Measurements from ENCODE around the gene MALT1. TPM values are rescaled to one million over a fixed set of nuclear protein-coding genes. Genes with fewer than 3 reads are reported as not detected.

Gene MALT1
- total RNA-seq, 3 donors from 2014 or later, result 26.7 to 33.5 (median 26.9) TPM

GRCh38 chr18:58723810-58724602 is 52.7 kb downstream of the MALT1 start:
- Histone ChIP-seq H3K4me3 (no peak overlapping the region), H3K27ac (no peak overlapping the region)
- intact Hi-C loops (cut with DNase I; ENCODE audit: low total_unique reads), result loop anchor here (5.0 kb wide), 1 partner anchor 323 kb away; no protein-coding TSS in a partner anchor

DNA sequence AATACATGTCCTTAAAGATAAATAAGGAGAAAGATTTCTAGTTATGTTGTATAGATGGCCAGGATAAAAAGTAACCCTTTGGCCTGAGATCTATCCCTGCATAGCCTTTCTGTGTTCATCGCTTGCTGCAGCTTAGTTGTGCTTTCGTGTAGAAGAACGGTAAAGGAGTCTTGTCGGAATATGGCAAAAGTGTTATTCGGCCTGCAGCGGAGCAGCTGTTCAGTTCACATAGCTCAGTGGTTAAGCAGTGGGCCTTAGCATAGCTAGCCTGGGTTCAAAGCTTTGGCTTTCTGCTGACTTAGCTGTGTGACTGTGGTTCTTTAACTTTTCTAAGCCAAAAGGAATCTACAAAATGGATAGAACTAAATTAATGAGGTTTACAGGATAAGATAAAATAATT is 55.4 kb downstream of the MALT1 start:
- H3K4me3 ChIP-seq, result no peak overlapping the region
- H3K27me3 ChIP-seq, result no peaks in the 10 kb centered on the region
- intact Hi-C loops (cut with DNase I; ENCODE audit: low total_unique reads), result no loop called here
- no peak overlapping the region for H3K27ac ChIP-seq
- DNase-seq (ENCODE audit: low spot score in 2 of 2), result no peak
- no peaks in the 10 kb centered on the region for H3K36me3 ChIP-seq
- no peak for TF ChIP-seq POLR2A (IDR thresholded peaks at IDR 0.05)
- TF ChIP-seq, protein P1, sequence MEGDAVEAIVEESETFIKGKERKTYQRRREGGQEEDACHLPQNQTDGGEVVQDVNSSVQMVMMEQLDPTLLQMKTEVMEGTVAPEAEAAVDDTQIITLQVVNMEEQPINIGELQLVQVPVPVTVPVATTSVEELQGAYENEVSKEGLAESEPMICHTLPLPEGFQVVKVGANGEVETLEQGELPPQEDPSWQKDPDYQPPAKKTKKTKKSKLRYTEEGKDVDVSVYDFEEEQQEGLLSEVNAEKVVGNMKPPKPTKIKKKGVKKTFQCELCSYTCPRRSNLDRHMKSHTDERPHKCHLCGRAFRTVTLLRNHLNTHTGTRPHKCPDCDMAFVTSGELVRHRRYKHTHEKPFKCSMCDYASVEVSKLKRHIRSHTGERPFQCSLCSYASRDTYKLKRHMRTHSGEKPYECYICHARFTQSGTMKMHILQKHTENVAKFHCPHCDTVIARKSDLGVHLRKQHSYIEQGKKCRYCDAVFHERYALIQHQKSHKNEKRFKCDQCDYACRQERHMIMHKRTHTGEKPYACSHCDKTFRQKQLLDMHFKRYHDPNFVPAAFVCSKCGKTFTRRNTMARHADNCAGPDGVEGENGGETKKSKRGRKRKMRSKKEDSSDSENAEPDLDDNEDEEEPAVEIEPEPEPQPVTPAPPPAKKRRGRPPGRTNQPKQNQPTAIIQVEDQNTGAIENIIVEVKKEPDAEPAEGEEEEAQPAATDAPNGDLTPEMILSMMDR (IDR thresholded peaks at IDR 0.05), result no peak
- TF ChIP-seq POLR2AphosphoS5 (IDR thresholded peaks at IDR 0.05), result no peak
- H3K4me1 ChIP-seq, result no peaks in the 10 kb centered on the region
- H3K9me3 ChIP-seq, result no peaks in the 10 kb centered on the region

More at GRCh38 chr18:58723810-58724602, 52.7 kb downstream of the MALT1 start:
- no peak for DNase-seq (ENCODE audit: low spot score in 2 of 2)
- Histone ChIP-seq H3K4me1 (no peaks in the 10 kb centered on the region), H3K27me3 (no peaks in the 10 kb centered on the region), H3K36me3 (no peaks in the 10 kb centered on the region), H3K9me3 (no peaks in the 10 kb centered on the region)
- TF ChIP-seq POLR2A (IDR thresholded peaks at IDR 0.05) (no peak), POLR2AphosphoS5 (IDR thresholded peaks at IDR 0.05) (no peak)
- TF ChIP-seq, protein P1 (IDR thresholded peaks at IDR 0.05), result no peak

DNA sequence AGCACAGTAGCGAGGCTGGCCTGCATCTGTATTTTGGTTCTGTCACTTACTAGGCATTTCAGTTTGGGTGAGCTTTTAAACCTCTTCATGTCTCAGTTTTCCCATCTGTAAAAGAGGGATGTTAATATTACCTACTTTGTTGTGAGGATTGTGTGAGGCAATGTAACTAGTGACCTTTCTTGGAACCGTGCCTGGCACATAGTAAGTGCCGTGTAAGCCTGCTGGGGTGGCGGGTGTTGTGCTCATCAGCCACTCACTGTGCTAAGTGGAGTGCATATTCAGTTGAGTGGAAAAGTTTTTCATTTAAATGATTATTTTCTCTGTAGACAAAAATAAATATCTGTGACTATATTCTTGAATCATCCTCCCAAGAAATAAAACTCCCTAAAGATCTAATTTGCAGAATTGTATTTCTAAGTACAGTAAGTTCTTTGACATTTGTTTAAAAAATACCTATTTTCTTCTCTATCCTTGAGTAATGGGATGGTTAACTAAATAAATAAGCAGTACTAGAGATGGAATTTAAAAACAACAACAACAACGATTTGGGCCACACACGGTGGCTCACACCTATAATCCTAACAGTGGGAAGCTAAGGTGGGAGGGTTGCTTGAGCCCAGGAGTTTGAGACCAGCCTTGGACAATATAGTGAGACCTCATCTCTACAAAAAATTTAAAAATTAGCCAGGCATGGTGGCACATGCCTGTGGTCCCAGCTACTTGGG is 56.7 kb downstream of the MALT1 start:
- Histone ChIP-seq H3K9me3 (no peaks in the 10 kb centered on the region), H3K36me3 (no peaks in the 10 kb centered on the region), H3K27me3 (no peaks in the 10 kb centered on the region), H3K4me1 (no peaks in the 10 kb centered on the region), H3K27ac (no peak overlapping the region), H3K4me3 (no peak overlapping the region)
- no peak for DNase-seq (ENCODE audit: low spot score in 2 of 2)
- intact Hi-C loops (cut with DNase I; ENCODE audit: low total_unique reads), result no loop called here
- TF ChIP-seq, protein P1 (IDR thresholded peaks at IDR 0.05), result no peak
- TF ChIP-seq POLR2AphosphoS5 (IDR thresholded peaks at IDR 0.05) (no peak), POLR2A (IDR thresholded peaks at IDR 0.05) (no peak)

GRCh38 chr18:58728719-58729118 is 57.5 kb downstream of the MALT1 start:
- no peak for DNase-seq (ENCODE audit: low spot score in 2 of 2)
- no peaks in the 10 kb centered on the region for H3K36me3 ChIP-seq
- no peaks in the 10 kb centered on the region for H3K27me3 ChIP-seq
- H3K9me3 ChIP-seq, result no peaks in the 10 kb centered on the region
- no peaks in the 10 kb centered on the region for H3K4me1 ChIP-seq
- H3K27ac ChIP-seq, result no peak overlapping the region
- intact Hi-C loops (cut with DNase I; ENCODE audit: low total_unique reads), result no loop called here
- H3K4me3 ChIP-seq, result no peak overlapping the region
- TF ChIP-seq POLR2A (IDR thresholded peaks at IDR 0.05) (no peak), POLR2AphosphoS5 (IDR thresholded peaks at IDR 0.05) (no peak)
- TF ChIP-seq, protein P1 (IDR thresholded peaks at IDR 0.05), result no peak

GRCh38 chr18:58730618-58731017 is 59.4 kb downstream of the MALT1 start:
- H3K9me3 ChIP-seq, result no peaks in the 10 kb centered on the region
- intact Hi-C loops (cut with DNase I; ENCODE audit: low total_unique reads), result no loop called here
- TF ChIP-seq POLR2AphosphoS5 (IDR thresholded peaks at IDR 0.05) (no peak), POLR2A (IDR thresholded peaks at IDR 0.05) (no peak)
- TF ChIP-seq, protein P1 (IDR thresholded peaks at IDR 0.05), result no peak
- no peak overlapping the region for H3K27ac ChIP-seq
- H3K4me1 ChIP-seq, result no peaks in the 10 kb centered on the region
- H3K4me3 ChIP-seq, result no peak overlapping the region
- no peaks in the 10 kb centered on the region for H3K27me3 ChIP-seq
- H3K36me3 ChIP-seq, result no peaks in the 10 kb centered on the region
- no peak for DNase-seq (ENCODE audit: low spot score in 2 of 2)
